PC-9 (cell line): ENCODE measurements around the gene EPHB4. TPM values are rescaled to one million over a fixed set of nuclear protein-coding genes. Genes with fewer than 3 reads are reported as not detected.

ENCODE experiments used
- BruUV-seq: library from RNA; stranded (reverse); fragments of 400-500 nt; replicated peaks from 2 replicates; lab custom pipeline; 2021; lab: Mats Ljungman, UMichigan
- CTCF ChIA-PET: fragments of 300-600 bp; sonication (Branson Sonifier 250); formaldehyde crosslinking; loops from one replicate; lab custom pipeline; 2022; ENCODE audit warnings: antibody characterized with exemption; lab: Charles Lee
- POLR2A ChIA-PET: fragments of 300-600 bp; sonication (Branson Sonifier 250); formaldehyde crosslinking; loops from one replicate; lab custom pipeline; 2022; ENCODE audit warnings: antibody characterized with exemption; ENCODE audit not compliant: unreplicated experiment; lab: Charles Lee
- DNase-seq, 2 experiments: peaks; one replicate each; pipeline versions ENCODE4 v3.0.0 to v3.0.0-alpha.2; 2015 to 2022; ENCODE audit warnings: mixed read lengths in 1 of 2
- H2AFZ ChIP-seq: fragments of 200-600 bp; sonication (generic); 2 replicates; pipeline ENCODE4 v1.8.1; 2017; ENCODE audit warnings: antibody characterized with exemption
- H3F3A ChIP-seq: fragments of 200-600 bp; sonication (generic); 2 replicates; pipeline ENCODE4 v1.8.1; 2017; ENCODE audit warnings: antibody characterized with exemption, mild to moderate bottlenecking, low read depth; ENCODE audit not compliant: insufficient read depth
- H3K27ac ChIP-seq: fragments of 200-600 bp; sonication (generic); 2 replicates; pipeline ENCODE4 v1.6.1; 2016; ENCODE audit warnings: mixed run types
- H3K27me3 ChIP-seq: fragments of 200-600 bp; sonication (generic); 2 replicates; pipeline ENCODE4 v1.6.1; 2016; ENCODE audit warnings: low read depth, mixed run types; ENCODE audit not compliant: insufficient read depth
- H3K36me3 ChIP-seq: fragments of 200-600 bp; sonication (generic); 2 replicates; pipeline ENCODE4 v1.6.1; 2016; ENCODE audit warnings: low read depth, mixed run types
- H3K4me1 ChIP-seq: fragments of 200-600 bp; sonication (generic); replicated peaks from 2 replicates; pipeline ENCODE4 v1.6.1; 2016; ENCODE audit warnings: mixed run types; ENCODE audit not compliant: insufficient read depth
- H3K4me2 ChIP-seq: fragments of 200-600 bp; sonication (generic); 2 replicates; pipeline ENCODE4 v1.6.1; 2017; ENCODE audit warnings: mixed run types
- H3K4me3 ChIP-seq: fragments of 200-600 bp; sonication (generic); 2 replicates; pipeline ENCODE4 v1.6.1; 2016; ENCODE audit warnings: mixed run types
- H3K79me2 ChIP-seq: fragments of 200-600 bp; sonication (generic); 2 replicates; pipeline ENCODE4 v1.6.1; 2017; ENCODE audit warnings: low read depth, mixed run types
- H3K9me2 ChIP-seq: fragments of 200-600 bp; sonication (generic); 2 replicates; pipeline ENCODE4 v1.8.1; 2017; ENCODE audit warnings: mild to moderate bottlenecking; ENCODE audit not compliant: insufficient read depth
- H3K9me3 ChIP-seq: fragments of 200-600 bp; sonication (generic); 2 replicates; pipeline ENCODE4 v1.8.1; 2016; ENCODE audit warnings: low read depth; ENCODE audit not compliant: insufficient read depth
- H4K20me1 ChIP-seq: fragments of 200-600 bp; sonication (generic); 2 replicates; pipeline ENCODE4 v1.8.1; 2017; ENCODE audit not compliant: insufficient read depth
- CTCF ChIP-seq: fragments of 200-600 bp; sonication (generic); conservative IDR thresholded peaks from 2 replicates; pipeline ENCODE4 v1.6.1; 2017; ENCODE audit warnings: mixed run types, antibody characterized with exemption, mild to moderate bottlenecking, moderate library complexity
- EZH2 ChIP-seq: fragments of 200-600 bp; sonication (generic); IDR thresholded peaks from 2 replicates; pipeline ENCODE4 v1.8.0; 2017; ENCODE audit warnings: antibody characterized with exemption, low read depth
- intact Hi-C: fragments of 100-400 bp; cut with micrococcal nuclease; formaldehyde crosslinking; loops from one replicate; pipeline ENCODE4 v1.10.0; 2022; ENCODE audit not compliant: unreplicated experiment
- total RNA-seq: library from RNA; stranded (reverse); gene quantifications from 2 replicates; pipeline ENCODE4 v1.2.3, GENCODE V29; 2021

The EPHB4 gene
- total RNA-seq, 1 experiment from 2014 or later, result 79.4 TPM

- TF ChIP-seq CTCF (no peak), EZH2 (no peak)
- Histone ChIP-seq H3K9me2 (no peaks in the 10 kb centered on the region), H3K4me2 (no peak overlapping the region), H3K4me1 (0 out of 2 replicates have a peak, but pooled peaks cover 4% of the 10 kb centered on the region), H3K79me2 (no peaks in the 10 kb centered on the region), H4K20me1 (no peaks in the 10 kb centered on the region), H3F3A (peaks cover 10% of the 10 kb centered on the region; the same call in 1 of the 2 replicates), H3K9me3 (no peaks in the 10 kb centered on the region), H3K4me3 (no peak overlapping the region), H2AFZ (no peak overlapping the region), H3K36me3 (no peaks in the 10 kb centered on the region), H3K27me3 (no peaks in the 10 kb centered on the region), H3K27ac (no peak overlapping the region)
- CTCF ChIA-PET, result no interaction called here
- no peak for DNase-seq
- POLR2A ChIA-PET, result no interaction called here
- BruUV-seq, result no TSS peak
- intact Hi-C loops, result no loop called here
Measured at GRCh38 chr7:100847360-100847759, 20.0 kb upstream of the EPHB4 start.

- Histone ChIP-seq H3K4me1 (no peaks in the 10 kb centered on the region), H3K79me2 (no peaks in the 10 kb centered on the region), H4K20me1 (no peaks in the 10 kb centered on the region), H3K27me3 (no peaks in the 10 kb centered on the region), H3K9me2 (no peaks in the 10 kb centered on the region), H3F3A (no peaks in the 10 kb centered on the region), H3K36me3 (no peaks in the 10 kb centered on the region), H3K4me2 (no peak overlapping the region), H3K4me3 (no peak overlapping the region), H3K9me3 (no peaks in the 10 kb centered on the region), H3K27ac (no peak overlapping the region), H2AFZ (no peak overlapping the region)
- no TSS peak for BruUV-seq
- CTCF ChIA-PET, result no interaction called here
- TF ChIP-seq CTCF (no peak), EZH2 (no peak)
- POLR2A ChIA-PET, result no interaction called here
- DNase-seq, result no peak
- intact Hi-C loops, result no loop called here
Measured at GRCh38 chr7:100840470-100841100, 13.3 kb upstream of the EPHB4 start.

GRCh38 chr7:100839361-100839760 is 12.0 kb upstream of the EPHB4 start:
- no peak for DNase-seq
- no peak overlapping the region for H3K4me3 ChIP-seq
- CTCF ChIA-PET, result no interaction called here
- no peaks in the 10 kb centered on the region for H4K20me1 ChIP-seq
- TF ChIP-seq CTCF (no peak), EZH2 (no peak)
- POLR2A ChIA-PET, result no interaction called here
- no peaks in the 10 kb centered on the region for H3F3A ChIP-seq
- no peaks in the 10 kb centered on the region for H3K4me1 ChIP-seq
- no peak overlapping the region for H3K4me2 ChIP-seq
- H3K36me3 ChIP-seq, result no peaks in the 10 kb centered on the region
- H3K9me3 ChIP-seq, result no peaks in the 10 kb centered on the region
- H3K27ac ChIP-seq, result no peak overlapping the region
- no peaks in the 10 kb centered on the region for H3K9me2 ChIP-seq
- H2AFZ ChIP-seq, result no peak overlapping the region
- no peaks in the 10 kb centered on the region for H3K79me2 ChIP-seq
- H3K27me3 ChIP-seq, result no peaks in the 10 kb centered on the region
- intact Hi-C loops, result no loop called here
- BruUV-seq, result no TSS peak
